NCI-H460 (cell line): ENCODE results near the gene RAB36. TPM values are rescaled to one million over a fixed set of nuclear protein-coding genes. Genes with fewer than 3 reads are reported as not detected.

Experiments
- DNase-seq: peaks from one replicate; pipeline ENCODE4 v3.0.0-alpha.2; 2016; ENCODE audit warnings: low read depth; ENCODE audit errors: extremely low read depth
- total RNA-seq: library from RNA; depleted of rRNA; stranded (reverse); fragments of >200 nt; shearing (Covaris generic); gene quantifications from 2 replicates; pipeline ENCODE4 v1.2.3, GENCODE V29; 2014

The RAB36 gene
- total RNA-seq, 1 experiment from 2014 or later = 0.67 TPM

DNA sequence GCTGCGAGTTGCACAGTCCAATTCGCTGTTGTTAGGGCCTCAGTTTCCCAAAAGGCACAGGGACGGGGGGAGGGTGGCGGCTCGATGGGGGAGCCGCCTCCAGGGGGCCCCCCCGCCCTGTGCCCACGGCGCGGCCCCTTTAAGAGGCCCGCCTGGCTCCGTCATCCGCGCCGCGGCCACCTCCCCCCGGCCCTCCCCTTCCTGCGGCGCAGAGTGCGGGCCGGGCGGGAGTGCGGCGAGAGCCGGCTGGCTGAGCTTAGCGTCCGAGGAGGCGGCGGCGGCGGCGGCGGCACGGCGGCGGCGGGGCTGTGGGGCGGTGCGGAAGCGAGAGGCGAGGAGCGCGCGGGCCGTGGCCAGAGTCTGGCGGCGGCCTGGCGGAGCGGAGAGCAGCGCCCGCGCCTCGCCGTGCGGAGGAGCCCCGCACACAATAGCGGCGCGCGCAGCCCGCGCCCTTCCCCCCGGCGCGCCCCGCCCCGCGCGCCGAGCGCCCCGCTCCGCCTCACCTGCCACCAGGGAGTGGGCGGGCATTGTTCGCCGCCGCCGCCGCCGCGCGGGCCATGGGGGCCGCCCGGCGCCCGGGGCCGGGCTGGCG, 35.1 kb downstream of the RAB36 start, which contains the start of gene BCR:
Gene BCR, plus strand, starts transcription at position 209 of the 592 bp plus-strand sequence. CDS start 452 bp downstream, outside the sequence.
- DNase-seq = peak; percentile 33

DNA sequence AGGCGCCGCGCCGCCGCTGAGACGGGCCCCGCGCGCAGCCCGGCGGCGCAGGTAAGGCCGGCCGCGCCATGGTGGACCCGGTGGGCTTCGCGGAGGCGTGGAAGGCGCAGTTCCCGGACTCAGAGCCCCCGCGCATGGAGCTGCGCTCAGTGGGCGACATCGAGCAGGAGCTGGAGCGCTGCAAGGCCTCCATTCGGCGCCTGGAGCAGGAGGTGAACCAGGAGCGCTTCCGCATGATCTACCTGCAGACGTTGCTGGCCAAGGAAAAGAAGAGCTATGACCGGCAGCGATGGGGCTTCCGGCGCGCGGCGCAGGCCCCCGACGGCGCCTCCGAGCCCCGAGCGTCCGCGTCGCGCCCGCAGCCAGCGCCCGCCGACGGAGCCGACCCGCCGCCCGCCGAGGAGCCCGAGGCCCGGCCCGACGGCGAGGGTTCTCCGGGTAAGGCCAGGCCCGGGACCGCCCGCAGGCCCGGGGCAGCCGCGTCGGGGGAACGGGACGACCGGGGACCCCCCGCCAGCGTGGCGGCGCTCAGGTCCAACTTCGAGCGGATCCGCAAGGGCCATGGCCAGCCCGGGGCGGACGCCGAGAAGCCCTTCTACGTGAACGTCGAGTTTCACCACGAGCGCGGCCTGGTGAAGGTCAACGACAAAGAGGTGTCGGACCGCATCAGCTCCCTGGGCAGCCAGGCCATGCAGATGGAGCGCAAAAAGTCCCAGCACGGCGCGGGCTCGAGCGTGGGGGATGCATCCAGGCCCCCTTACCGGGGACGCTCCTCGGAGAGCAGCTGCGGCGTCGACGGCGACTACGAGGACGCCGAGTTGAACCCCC, 35.8 kb downstream of the RAB36 start:
- no peak for DNase-seq

DNA sequence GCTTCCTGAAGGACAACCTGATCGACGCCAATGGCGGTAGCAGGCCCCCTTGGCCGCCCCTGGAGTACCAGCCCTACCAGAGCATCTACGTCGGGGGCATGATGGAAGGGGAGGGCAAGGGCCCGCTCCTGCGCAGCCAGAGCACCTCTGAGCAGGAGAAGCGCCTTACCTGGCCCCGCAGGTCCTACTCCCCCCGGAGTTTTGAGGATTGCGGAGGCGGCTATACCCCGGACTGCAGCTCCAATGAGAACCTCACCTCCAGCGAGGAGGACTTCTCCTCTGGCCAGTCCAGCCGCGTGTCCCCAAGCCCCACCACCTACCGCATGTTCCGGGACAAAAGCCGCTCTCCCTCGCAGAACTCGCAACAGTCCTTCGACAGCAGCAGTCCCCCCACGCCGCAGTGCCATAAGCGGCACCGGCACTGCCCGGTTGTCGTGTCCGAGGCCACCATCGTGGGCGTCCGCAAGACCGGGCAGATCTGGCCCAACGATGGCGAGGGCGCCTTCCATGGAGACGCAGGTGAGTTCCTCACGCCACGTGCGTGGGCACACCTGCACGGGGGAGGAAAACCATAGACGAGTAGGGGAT, 36.5 kb downstream of the RAB36 start:
- no peak for DNase-seq

DNA sequence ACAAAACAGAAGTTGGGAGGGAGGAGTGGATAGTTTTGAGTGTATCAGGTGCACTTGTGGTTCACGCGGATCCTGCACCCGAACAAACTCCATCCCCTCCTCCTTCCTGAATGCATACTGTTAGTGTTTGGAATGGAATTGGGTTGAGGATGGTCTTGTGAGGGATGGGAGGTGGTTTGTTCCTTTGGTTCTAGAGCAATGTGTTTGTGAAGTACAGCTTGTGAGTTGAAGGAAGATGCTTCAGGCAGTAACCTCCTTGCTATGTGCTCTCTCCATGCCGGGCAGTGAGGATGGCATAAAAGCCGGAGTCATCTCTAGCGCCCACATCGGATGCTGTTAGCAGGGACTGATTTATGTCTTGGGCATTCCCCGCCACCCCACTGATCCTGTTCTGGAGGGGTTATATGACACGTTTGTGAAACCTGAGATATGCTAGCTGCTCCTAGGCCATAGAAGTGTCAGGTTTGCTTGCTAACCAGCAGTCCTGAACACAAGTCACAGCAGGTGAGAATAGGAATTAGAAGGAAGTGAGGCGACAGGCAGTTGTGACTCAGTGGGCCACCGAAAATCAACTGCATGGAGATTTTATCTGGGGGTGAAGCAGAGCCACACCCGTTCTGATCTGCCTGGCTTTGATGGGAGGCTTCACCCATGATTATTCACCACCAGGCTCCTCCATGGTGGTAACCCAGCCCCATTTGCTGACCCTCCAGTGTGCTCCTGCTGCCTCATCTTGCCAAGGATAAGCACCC, 37.2 kb downstream of the RAB36 start:
- no peak for DNase-seq

DNA sequence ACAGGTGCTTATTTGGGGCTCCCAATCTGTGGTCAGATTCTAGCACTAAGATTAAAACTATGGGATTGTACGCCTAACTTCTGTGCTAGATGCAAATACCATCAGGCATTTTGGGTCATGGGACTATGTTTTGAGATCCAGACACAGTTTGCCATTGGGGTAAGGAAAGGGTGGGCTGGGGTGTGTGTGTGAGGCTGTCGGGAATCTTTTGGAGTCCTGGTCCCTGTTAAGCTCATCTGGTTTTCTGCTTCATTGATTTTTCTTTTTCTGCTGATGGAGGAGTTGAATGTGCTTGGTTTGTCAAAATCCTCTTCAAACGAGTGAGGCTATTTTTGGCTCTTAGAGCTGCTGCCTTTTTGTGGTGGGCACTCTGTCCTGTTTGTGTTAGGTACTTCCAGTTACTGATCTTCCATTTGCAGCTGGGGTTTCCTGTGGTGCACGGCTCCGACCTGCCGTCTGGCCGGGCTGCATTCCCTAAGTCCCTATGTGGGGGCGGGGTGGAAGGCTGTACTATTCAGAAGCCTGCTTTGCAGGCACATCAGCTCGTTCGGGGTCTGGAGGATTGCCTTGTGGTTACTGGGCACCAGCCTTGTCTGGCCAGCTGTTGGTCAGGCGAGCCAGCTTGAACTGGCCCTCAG, 37.9 kb downstream of the RAB36 start:
- no peak for DNase-seq

DNA sequence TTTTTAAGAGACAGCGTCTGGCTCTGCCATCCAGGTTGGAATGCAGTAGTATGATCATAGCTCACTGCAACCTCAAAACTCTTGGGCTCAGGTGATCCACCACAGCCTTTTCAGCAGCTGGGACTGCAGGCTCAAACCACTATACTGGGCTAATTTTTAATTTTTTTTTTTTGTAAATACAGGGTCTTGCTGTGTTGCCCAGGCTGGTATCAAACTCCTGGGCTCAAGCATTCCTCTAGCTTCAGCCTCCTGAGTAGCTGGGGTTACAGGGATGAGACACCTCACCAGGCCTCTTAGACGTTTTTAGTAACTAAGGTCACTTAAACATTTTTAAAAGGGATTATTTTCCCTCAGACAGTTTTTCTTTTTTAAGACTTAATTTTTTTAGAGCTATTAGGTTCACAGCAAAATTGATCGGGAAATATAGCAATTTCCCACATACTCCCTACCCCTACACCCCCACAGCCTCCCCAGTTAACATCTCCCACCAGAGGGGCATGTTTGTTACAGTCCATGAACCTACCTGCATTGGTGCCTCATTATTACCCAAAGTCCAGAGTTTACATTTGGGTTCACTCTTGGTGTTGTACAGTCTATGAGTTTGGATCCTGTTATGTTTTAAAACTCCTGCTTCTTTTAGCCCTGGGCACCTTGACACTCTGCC, 39.0 kb downstream of the RAB36 start:
- no peak for DNase-seq

DNA sequence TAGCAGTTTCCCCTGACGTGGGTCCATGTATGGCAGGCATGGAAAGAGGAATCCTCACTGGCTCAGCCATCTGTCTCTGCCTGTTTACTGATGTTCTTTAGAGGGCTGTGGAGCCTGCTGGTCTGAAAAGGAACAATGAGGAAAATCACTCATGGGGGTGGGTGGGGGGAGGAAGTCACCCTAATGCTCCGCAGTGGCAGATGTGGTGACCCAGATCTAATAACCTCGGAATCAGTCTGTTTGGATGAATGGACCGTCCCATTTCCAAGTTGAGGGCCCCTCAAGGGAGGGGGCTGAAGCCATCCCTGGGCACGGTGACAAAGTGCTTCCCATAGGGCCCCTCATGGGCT, 39.5 kb downstream of the RAB36 start:
- no peak for DNase-seq

DNA sequence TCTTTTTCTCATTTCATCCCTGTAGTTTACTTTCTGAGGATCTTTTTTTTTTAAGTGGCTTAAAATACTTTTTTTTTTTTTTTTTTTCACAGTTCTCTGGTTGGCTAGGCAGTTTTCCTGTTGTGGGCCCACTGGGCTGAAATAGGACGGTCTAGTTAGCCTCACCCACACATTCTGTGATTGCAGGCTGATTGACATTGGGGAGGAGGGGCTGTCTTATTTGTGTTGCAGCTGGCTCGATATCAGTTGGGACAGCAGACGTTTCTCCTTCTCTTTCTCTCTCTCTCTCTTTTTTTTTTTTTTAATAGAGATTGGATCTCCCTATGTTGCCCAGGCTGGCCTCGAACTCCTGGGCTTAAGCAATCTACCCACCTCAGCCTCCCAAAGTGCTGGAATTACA, 41.9 kb downstream of the RAB36 start:
- no peak for DNase-seq

DNA sequence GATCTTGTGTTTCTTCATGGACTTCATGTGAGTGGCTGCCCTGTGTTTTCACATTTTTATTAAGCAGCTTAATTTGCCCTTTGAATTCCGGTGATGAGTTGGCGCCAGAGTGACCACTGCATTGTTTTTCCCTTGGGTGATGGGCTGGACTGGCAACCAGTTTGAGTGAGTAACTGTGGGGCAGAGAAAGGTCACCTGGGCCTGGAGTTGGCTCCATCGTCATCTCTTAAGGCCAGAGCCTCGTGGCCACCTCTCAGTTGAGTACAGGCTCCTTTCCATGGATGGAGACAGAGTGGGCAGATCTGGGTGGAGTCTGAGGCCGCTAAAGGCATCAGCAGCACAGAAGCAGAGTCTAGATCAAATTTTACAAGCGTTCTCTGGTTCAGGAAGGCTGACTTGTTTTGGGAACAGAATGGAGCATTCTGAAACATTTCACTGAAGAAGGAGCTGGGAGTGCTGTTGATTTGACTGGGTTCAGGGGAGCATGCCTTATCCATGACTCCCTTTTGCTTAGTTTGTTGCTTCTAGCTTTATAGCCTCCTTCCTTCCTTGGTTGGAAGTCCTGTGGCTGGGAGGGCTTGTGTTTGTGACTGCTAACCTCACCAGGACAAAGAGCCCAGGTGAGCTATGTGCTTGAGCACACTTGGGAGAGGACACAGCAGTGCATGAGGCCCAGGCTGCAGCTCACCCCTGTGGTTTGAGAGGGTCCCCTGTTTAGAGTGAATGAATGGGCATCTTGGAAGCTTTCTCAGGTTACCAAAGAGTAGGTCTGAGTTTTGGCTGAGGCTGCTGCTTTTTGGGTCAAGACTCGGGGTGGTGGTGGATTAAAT, 42.8 kb downstream of the RAB36 start:
- no peak for DNase-seq

DNA sequence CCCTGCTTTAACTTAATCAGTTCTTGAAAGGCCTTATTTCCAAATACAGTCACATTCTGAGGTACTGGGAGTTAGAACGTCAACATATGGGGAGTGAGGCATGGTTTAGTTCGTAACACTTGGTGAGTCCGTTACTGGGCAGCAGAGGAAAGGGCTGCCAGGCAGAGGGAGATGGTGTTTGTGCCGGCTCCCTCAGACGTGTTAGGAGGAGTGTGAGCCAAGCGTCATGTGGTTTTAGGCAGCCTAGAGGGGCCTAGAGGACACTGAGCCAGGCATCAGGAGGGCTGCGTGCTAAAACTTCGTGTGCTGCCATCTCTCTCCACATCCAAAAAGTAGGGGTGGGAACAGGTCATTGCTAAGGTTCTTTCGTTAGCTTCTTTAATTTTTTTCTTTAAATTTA, 45.2 kb downstream of the RAB36 start:
- no peak for DNase-seq

DNA sequence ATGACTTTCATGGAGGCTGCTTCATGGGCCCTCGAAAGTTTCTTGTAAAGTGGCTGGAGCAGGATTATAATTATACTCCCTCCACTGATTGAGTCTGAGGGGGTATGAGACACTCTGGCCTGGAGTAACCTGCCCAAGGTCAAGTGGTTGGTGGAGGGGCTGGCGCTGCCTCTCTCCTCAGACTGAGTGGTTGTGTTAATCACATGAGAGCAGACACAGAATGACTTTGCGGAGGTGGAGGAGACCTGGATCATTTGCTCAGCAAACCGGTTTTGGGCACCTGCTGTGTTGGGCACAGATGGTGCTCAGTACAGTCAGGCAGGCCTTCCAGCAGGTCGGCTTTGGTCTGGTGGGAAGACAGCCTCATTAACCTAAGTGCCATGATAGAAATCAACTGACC, 46.9 kb downstream of the RAB36 start:
- no peak for DNase-seq

DNA sequence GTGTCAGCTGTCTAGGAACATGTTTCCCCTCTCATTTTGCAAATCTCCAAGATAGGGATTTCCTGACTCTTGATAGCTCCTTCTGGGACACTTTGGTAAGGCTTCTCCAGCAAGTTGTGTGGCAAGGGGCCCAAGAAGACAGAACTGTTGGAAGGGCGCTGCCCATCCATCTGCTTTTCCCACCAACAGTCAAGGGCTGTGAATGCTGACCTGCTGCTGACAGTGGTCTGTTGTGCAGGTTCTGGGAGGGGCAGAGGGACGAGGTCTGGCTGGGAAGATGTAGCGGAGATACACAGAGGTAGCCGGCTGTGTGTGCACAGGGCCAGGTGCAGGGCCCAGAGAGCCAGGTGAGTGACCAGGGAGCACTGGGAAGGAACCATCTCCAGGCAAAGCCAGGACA, 47.3 kb downstream of the RAB36 start:
- no peak for DNase-seq

DNA sequence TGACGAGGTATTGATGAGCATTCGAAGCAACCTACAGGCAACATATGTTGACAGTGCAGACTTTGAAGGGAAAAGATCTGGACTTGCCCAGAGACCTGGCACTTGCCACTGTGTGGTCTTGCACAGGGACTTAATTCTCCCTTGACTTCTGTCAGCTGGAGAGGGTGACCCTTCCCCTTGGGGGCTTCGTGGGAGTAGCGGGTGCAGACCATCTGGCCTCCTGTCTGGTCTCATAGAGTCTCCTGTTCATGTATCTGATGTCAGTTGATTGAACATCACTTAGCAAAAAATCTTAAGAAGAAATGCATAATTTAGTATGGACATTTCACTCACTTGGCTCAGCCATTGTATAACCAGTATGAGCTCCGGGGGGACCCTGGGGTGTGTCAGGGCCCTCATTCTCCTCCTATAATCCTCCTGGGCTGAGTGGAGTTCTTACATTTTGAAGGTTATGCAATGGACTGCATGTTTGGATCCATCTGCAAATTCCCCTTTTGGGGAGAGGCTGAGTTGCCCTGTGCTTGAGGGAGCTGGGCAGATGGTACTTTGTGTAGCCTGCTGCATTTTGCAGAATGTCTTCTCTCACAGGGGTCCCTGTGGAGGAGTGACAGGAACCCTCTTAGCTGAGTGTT, 48.0 kb downstream of the RAB36 start:
- DNase-seq = no peak

DNA sequence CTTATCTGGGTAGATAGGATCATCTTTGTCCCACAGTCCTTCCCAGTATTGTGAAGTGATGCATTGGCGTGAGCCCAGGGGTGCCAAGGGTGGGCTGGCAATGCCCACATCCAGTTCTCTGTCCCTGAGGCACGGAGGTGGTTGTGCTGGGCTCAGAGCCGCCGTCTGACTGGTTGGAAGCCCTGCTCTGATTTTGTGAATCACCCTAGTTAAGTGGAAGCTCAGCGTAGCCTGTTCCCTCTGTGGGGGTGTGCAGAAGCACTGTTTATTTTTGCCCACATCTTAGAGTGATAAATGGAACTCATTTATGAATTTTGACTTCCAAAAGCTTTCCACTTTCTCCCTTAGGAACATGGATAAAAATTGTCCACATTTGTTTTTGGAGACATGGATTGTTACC, 48.6 kb downstream of the RAB36 start:
- no peak for DNase-seq

DNA sequence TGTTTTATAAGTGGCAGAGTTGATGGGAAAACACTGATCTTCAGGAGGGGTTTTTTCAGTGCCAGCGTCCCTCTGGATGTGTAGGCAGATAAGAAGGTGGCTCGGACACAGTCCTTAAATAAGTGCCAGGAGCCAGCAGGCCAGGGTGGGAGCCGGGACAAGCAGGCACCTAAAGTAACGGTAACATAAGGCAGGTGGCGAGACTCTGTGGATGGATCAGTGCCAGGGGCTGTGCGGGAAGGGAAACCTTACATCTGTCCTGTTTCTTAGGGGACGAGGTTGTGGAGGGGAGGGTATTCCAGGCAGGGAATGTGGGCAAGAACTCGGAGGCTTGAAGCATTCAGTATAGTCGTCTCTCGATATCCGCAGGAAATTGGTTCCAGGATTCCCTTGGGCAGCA, 50.9 kb downstream of the RAB36 start:
- no peak for DNase-seq

DNA sequence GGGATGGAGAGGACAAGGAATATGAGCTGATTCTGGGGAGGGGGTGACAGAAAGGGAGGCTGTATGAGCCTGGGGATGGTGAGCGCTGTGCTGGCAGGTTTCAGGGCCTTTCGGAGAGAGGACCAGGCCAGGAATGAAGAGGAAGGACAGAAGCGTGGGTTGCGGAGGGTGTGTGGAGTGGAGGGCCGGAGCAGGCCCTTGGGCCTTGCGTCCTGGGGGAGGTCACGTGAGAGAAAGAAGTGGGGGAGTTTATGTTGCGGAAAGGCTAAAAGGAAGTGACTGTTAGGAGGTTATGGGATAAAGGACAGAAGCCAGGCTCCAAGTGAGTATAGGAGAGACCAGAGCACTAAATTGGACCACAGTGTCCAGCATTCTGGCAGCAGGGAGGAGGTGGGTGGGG, 52.6 kb downstream of the RAB36 start:
- DNase-seq = no peak

DNA sequence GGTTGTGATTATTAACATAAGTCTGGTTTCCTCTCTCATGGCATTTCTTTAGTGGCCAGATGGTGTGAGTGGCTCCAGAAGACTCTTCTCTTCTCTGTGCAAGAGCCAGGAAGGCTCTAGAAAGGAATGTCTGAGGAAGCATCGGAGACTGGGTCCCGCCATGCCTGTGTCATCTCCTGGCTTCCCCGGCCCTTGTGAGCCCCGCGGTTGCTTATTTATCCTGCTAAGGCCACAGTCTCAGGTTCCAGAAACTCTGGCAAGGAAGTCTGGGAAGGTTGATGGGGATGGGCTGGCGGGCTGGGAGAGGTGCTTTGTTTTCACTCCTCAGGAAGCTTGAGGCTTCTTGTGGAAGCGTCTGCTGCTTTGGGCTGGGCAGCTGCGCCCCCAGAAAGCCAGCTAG, 53.9 kb downstream of the RAB36 start:
- DNase-seq = no peak

DNA sequence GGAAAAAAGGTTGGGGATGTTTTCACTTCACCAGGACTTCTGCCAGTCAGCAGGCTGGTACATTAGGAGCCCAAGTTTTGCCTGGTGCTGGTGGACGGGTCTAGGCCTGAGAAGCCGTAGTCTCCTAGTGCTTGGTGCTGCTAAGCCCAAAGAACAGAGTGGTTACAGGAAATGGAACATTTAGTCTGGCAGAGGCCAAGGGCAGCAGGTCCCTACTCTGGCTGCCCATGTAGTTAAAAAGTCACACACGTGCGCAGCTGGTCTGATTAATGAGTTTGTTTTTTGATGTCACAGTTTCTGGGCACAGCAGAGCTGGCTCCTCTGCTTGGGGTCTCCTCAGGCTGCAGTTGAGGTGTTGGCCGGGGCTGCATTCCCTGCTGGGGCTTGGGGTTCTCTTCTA, 55.6 kb downstream of the RAB36 start:
- DNase-seq = no peak
